ENCODE measurements around the gene GRM7.

Gene GRM7

DNA sequence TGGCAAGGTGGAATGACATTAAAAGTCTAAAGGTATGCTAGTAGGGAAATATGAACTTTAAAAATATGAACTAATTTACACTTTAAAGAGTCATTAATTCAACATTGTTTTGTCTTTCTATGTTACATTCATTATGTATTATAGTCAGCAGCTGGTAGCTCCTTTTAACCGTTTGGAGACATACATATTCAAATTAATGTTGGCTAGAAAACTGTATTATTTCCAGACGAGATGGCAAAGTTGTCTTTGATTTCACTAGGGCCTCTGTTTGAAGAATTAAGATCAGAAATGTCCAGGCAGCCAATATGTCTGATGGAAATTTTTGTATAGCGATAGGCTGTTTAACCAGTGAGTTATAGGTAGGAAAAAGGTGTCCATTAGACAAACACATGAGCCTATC, 817.6 kb downstream of the GRM7 start:
- no peak for DNase-seq

DNA sequence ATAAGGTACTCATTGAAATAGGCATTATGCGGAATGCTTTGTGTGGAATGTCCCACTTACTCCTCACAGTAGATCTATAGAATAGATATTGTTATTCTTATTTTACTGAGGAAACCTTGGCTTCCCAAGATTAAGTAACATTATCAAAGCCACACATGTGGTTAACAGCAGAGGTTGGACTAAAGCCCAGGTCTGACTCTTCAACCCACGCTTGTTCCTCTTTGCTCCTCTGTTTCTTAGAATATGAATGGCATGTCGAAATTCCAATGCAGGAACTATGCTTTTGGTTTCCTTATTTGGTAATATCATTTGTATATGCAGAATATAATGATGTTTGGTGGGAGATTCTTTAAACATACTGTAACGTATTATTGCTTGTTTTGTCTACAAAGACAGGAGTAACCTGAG, 821.9 kb downstream of the GRM7 start:
- DNase-seq = no peak

DNA sequence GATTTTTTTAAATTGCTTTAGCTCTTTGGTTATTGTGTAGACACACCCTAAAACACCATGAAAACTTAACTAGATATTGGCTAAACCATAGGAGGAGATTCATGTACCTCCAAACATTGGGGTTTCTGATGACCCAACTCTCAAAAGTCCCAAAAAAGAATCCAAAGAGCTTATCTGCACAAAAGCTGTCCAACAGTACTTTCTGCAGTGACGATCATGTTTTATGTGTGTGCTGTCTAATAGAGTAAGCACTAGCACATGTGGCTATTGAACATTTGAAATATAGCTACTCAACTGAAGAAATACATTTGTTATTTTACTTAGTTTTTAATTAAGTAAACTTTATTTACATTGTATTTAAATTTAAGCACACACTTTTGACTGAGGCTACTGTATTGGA, 822.5 kb downstream of the GRM7 start:
- no peak for DNase-seq

DNA sequence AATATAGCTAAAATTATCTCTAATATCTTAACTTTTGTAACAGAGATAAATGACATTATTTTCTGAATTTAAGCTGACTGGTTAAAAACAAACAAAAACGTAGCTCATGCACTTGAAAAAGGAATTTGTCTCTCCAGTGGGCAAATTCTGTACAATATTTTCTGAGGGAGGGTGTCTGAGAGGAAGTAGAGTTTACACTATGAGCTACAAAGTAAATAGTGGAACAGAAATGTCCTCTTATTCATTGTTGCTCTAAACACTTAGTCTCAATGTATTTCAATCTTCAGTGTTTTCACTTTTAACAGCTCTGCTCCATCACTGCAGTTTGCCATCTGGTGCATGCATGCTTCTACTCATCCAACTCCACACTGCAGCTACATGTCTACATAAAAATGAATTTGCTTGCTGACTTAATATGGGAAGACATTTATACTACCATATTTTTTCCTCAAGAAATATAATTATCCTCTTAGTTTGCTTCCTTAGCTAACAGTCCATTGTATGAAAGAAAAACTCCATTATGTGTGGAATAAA, 823.3 kb downstream of the GRM7 start:
- DNase-seq = no peak

DNA sequence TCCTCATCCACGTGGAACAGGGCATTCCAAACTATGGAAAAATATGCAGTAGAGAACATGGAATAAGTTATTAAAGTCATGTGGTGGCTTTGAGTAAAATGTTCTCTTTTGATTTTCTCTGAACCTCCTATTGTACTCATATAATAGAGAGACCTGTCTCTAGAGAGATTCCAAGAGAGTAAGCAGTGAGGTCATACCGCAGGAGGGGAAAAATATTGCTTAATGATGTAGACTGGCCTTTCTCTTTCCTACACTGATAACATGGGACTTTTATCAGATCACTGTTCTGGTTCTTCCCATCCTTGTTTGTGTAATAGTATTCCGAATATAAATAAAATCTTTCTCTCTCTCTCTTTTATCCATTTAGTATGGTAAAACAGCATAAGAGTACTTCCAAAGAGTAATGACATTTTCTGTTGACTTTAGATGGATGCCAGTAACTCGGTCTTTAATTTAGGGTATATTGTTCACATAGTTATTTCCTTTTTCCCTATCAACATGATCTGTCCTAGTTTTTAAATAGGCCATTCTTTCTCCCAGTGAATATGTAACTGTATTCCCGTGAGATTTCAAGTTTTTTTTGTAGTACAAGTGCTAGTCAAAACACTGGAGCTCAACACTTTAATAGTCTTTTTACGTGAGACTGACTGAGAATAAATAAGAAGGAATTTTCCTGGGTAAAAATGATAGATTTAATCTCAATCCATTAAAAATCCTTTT, 826.7 kb downstream of the GRM7 start:
- DNase-seq = no peak

DNA sequence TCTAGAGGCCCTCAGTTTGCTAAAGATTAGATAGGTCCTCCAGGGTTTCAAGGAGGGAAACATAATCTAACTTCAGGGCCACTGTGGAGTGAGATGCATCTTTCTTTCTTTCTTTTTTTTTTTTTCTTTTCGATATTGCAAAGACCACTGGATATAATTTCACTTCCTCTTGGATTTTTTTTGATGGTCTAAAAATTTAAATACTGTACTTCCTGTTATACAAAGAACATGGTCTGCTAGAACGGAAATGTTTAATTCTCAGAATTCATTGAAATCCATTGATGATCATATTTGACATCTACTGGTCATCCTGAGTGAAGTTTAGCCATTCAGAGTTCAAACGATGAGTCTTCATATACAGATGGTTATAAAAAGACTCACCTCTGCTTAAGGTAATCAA, 832.0 kb downstream of the GRM7 start:
- DNase-seq = no peak

DNA sequence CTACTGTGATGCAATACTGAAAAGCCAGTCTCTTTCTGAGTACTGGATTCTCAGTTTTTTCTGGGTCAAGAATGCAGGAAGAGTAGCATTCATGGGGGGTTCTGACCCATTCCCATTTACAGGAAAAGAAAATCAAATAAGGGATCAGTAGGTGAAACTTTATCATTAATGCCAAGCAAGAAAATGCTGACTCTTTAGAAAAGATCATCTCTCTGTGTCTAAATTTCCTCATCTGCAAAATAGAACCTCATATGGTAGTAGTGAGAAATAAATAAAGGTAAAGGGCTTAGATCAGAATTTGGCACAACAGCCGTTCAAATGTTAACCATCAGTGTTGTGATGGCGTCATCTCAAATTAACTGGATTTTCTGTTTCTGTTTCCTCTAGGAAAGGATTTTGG, 833.1 kb downstream of the GRM7 start:
- no peak for DNase-seq

DNA sequence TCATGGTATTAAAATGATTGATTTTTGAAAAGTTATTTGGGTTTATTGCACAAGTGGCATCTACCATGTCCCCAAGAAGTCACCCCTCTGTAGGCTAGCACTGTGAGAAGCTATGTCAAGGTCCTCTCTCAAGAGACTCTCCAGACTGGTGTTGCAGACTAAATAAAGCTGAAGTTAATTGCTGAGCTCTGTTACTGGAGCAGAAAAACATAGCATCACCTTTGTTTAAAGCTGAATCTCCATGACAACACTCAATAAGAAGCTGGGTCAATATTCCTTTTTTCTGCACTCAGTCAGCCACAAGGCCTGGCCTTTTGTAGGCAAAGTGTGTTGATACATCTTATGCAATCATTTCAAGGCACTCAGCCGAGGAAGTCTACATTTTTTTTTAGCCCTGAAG, 834.1 kb downstream of the GRM7 start:
- DNase-seq = no peak

DNA sequence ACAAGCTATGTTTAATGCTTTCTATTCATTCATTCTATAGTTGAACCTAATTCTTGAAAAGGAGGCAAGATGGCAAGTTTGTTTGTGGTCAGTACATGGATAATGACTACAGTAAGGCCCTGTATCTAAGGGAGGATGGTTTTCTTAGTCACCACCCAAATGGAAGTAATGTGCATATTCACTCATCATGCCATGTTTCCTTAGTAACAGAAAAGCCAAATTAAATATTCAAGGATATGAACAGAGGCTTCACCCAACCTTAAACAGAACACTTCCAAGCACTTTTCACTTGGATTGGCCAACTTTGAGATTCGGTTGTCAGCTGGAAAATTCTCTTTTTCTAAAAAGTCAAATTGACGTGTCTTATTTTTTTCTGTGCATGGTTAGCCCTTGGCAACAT, 835.4 kb downstream of the GRM7 start:
- DNase-seq = no peak

DNA sequence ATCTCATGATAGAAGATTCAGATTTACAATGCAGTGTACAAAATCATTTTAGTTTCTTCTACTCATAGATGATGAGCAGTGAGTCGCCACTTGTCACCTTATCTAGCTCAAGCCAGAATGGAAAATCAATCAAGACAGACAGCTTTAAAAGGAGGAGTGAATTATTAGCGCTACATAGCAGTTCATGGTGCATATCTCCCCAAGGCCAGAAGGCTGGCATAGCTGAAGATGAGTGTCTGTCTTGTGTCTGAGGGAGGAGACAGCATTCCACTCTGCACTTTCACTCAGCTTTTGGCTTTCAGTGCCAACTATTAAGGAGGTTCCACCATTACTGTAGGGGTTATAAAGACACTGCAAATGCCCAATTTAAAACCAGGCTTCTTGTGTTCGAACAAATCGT, 836.6 kb downstream of the GRM7 start:
- DNase-seq = no peak

DNA sequence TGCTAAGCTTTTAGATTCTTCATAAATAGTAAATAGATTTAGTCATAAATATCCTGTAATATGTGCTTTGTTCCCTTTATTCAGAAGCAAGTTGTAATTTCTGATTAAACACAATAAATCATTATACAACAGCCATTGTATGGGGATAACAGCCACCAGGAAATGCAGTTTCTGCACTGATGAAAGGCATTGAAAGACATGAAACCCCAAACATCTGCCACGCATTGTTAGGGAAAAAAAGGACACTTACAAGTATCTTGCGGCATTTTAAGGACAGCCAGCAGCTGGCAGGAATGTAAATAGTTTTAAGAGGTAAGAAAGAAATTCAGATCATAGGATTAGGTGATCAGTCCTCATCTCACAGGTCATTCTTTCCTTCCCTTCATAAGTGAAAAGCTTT, 839.6 kb downstream of the GRM7 start:
- no peak for DNase-seq

DNA sequence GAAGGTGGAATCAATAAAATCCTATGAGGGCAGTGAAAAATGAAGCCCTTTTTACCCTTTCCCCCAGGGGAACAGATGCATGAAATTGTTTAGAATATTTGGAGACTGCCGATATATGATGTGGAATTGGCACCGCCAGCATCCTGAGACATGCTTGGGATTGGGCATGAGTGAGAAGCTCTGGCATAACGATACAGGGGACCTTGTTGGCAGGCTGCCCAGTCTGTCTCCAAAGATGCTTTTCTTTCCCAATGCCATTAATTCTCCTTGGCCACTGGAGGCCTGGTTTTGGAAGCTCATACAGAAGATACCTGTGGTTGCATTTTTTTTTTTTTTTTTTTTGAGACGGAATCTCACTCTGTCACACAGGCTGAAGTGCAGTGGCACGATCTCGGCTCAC, 840.1 kb downstream of the GRM7 start:
- no peak for DNase-seq

DNA sequence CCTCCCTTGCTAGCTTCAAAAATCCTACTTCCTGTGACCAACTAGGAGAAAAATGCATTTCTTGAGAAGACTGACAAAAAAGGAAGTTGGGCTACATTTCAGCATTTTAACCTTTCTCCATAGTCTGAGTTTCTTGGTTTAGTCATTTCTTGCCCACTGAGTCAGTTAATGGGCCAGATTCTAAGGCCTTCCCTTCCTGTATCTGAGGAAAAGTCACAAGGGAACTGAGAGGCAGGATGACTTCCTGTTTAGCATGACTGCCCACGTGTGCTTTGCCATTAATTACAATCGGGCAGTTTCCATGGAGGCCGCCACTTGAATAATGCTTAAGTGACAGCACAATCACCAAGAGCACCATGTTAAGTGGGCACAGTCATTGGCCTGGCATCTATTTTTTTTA, 846.3 kb downstream of the GRM7 start:
- no peak for DNase-seq

DNA sequence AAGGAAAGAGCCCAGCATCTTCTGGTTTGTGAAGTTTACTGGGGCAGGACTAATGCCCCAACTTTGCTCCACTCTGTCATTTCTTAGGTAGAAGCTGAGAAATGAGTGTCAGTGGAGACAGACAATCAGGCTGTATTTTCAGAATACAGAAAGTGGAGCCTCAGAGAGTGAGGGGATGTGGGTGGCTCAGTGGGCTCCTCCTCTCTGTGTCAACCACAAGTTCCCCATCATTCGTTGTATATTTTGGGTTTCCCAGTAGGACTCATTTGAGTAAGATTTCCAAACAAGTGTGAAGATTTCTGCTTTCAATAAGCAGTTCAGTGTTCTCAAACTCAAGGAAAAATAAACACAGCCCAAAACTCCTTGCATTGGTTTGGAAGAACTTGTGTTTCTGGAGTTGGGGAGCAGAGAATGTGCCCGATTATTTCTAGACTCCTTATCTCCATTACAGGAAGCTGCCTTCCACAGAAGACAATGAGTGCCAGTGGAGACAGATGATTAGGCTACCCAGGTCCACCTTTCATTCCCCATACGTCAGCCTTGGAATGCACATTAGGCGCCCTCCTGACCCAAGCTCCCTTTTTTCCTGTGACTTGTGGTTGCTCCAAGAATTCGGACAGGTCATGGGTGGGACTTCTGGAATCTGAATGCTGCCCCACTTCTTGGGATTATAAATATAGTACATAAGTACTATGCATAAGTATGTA, 848.6 kb downstream of the GRM7 start:
- DNase-seq = no peak

DNA sequence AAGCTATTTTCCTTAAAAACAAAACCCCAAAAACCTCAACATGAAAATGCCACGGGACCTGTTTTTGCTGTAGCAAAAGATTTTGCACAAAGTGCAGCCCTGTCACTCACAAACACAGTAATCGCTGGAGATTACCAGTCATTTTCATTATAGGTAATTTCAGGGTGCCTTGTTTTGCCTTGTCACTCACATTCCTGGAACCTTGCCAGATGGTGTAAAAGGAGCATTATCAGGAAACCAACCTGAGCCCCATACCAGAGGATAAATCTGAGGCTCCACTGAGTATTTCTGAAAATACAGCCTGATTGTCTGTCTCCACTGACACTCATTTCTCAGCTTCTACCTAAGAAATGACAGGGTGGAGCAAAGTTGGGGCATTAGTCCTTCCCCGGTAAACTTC, 849.4 kb downstream of the GRM7 start:
- DNase-seq = no peak

DNA sequence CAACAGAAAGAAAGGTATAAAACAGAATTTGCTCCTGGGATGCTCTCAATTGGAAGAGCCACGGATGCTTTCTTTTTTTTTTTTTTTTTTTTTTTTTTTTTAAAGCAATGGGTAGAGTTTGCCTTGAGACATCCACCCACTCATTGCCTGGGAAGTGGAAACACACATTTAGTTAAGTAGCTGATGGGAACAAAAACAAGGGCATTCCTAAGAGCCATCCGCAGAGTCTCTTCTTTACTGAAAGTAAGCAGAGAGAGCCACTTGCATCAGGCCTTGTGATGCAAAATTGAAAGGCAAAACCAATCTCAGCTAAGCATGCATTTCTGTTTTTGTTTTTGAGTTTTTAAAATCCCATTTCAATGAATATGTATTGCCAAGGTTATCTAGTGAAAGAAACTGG, 852.8 kb downstream of the GRM7 start:
- no peak for DNase-seq

DNA sequence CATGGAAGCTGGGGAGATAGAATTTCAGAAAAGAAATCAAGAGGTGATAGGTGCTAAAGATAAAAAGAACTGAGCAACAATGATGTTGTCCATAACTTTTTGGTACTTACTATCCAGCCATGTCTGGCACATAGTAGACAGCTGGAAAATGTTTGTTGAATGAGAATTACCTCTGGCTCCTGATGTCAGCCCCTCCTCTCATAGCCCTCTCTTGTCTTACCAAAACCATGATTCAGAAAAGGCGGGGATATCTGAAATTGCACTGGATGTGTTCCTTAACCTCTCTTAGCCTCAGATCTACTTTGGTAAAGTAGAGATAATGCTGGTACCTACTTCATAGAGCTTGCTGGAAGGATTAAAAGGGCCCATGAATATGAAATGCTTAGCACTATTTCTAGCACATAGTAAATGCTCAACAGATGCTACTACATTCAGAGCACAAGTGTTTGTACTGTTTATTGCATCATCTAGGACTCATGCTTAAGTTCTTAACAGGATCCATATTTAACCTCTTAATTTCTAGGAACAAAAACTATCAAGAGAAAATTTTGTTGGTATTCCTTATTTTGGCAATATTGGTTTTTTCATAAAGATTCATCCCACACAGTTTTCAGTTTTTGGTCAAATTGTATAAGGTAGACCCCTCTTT, 859.9 kb downstream of the GRM7 start:
- DNase-seq = no peak

DNA sequence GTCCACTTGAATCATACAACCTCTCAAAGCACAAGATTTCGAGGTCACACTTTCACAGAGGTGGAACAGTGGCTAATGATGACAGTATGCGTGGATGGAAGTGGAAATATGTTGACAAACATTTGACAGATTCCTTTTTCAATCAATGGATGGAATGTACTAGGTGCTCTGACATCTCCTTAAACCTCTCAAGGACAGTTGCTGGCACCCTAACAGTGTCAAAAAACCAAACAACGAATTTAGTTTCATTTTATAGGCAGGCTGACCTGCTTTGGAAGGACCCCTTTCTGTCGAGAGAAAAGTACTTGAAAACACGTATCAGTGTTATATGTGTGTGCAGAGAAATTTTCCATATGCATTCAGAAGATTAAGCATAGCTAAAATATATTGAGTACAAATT, 861.0 kb downstream of the GRM7 start:
- no peak for DNase-seq

DNA sequence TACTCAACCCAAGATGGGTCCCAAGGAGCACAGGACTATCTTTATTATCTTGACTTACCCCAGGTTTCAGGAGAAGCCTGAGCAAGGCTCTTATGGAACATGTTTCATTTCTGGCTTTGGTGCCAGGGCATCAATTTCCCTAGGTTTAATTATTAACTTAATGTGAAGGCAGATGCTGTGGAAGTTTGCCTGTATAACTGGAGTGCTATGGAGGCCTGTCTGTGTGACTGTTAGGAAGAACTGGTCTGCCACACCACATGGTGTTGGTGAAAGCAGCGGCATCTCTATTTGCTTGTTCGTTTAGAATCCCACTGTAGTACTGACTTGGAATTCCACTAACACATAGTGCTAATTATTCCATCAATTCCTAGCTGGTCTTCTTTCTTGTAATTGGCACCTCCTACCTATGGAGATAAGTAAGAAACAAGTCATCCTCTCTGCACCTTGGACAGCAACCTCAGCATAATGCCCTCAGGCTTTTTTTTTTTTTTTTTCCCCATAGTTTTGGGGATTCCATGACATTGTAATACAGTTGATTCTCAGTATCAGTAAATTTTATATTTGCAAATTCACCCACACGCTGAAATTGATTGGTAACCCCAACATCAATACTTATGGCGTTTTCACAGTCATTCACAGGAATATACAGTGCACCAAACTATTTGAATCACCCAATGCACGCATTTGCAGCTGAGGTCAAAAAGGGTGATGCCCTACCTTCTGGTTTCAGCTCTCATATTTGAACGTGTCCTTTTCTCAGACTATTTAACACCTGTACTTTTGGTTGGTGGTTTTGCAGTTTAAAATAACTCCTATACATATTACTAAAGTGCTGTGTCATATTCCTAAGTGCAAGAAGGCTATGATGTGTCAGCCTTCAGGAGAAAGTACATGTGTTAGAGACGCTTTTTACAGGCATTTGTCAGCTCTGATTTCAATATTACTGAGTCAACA, 867.9 kb downstream of the GRM7 start:
- no peak for DNase-seq

DNA sequence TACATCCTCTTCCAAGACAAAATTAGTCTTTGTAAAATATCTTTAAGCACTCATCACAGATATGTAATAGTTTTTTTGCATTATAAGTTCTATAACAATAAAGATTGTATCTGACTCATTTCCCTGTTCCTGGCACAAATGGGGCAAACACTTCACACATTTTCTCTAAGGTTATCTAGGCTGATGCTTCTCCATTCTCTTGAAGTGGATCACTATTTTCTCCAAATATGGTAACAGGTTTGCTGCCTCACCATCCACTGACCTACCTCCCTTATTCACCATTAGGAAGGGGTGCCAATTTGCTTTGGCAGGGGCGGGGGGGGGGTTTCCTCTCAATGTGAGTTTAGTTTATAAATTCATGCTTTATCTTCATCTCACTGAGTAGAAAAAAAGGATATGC, 873.0 kb downstream of the GRM7 start:
- DNase-seq = no peak

DNA sequence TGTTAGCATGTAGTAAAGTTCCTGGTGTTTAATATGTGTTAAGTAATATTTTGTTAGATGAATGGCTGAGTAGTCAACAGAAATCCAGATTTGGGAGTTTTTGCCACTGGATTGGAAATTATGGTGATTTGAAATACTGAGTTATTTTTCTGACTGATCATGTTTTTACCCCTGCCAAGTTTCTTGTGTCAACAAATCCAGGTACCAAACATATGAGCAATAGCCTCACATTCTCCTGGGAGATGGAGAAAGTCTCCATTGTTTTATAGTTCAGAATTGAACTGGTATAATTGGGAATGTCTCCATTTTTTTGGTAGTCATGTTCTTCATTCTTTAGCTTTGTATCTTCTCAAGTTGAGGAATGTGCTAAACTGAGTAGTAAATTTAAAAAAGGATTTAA, 873.5 kb downstream of the GRM7 start:
- no peak for DNase-seq

DNA sequence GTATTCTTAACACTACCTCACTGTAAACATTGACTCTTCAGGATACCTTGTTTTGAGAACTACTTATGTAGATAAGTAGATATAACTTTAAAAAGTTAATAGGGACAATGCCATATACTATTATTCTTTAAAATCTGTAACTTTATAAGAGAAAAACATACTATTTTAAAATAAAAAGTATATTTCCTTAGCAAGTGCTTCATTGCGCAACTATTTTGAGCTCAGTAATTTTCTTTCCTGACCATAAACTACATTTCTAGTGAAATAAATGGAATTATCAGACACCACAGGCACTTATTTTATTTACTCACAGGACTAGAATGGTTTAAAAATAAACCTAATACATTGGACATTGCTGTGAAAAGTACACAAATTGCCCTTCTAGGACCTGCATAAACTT, 876.3 kb downstream of the GRM7 start:
- DNase-seq = no peak

DNA sequence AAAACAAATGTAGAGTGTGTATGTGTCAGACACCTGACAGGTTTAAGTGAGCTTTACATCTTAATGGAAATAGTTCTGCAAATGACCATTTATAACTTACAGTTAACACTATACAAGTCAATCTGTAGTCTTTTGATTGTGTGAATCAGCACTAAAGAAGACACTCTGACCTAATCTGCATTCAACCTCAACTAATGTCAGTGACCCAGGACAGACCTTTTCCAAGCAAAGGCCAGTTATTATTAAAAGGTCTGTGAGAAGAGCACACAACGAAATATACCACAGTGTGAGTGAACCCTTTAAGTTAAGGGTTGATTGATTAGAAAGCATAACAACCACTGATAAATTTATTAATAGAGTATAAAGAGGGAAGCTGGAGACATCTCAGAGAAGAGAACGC, 878.8 kb downstream of the GRM7 start:
- DNase-seq = no peak

Data from amniotic stem cell (primary cell).